OCI-LY1 (cell line): Measurements from ENCODE around the gene ALDH1A3.

Experiments used
- H2AFZ ChIP-seq: fragments of 200-600 bp; sonication (generic), shearing (Covaris generic); 2 replicates; pipeline ENCODE4 v1.6.0; 2014; ENCODE audit warnings: antibody characterized with exemption, mild to moderate bottlenecking, low read length
- H3F3A ChIP-seq: fragments of 200-600 bp; sonication (generic), shearing (Covaris generic); 2 replicates; pipeline ENCODE4 v1.6.0; 2014; ENCODE audit warnings: mild to moderate bottlenecking, antibody characterized with exemption, low read length, moderate library complexity; ENCODE audit not compliant: insufficient read depth
- H3K27ac ChIP-seq: fragments of 200-600 bp; sonication (generic); 2 replicates; pipeline ENCODE4 v1.5.1; 2014; ENCODE audit warnings: low read length, mixed run types, mild to moderate bottlenecking, low read depth; ENCODE audit not compliant: poor library complexity, severe bottlenecking
- H3K27me3 ChIP-seq: fragments of 200-600 bp; sonication (generic); 2 replicates; pipeline ENCODE4 v1.6.0; 2014; ENCODE audit warnings: antibody characterized with exemption, mild to moderate bottlenecking, low read length, moderate library complexity; ENCODE audit not compliant: insufficient read depth
- H3K36me3 ChIP-seq: fragments of 200-600 bp; sonication (generic); 2 replicates; pipeline ENCODE4 v1.6.1; 2014; ENCODE audit warnings: mild to moderate bottlenecking, antibody characterized with exemption, low read length, moderate library complexity, mixed read lengths; ENCODE audit not compliant: insufficient read depth
- H3K4me1 ChIP-seq: fragments of 200-600 bp; sonication (generic); 2 replicates; pipeline ENCODE4 v1.5.1; 2014; ENCODE audit warnings: mild to moderate bottlenecking, low read length, moderate library complexity; ENCODE audit not compliant: insufficient read depth, severe bottlenecking
- H3K4me2 ChIP-seq: fragments of 200-600 bp; sonication (generic), shearing (Covaris generic); 2 replicates; pipeline ENCODE4 v1.6.1; 2014; ENCODE audit warnings: low read length
- H3K4me3 ChIP-seq: fragments of 200-600 bp; sonication (generic); 2 replicates; pipeline ENCODE4 v1.5.1; 2014; ENCODE audit warnings: low read length, low read depth, mild to moderate bottlenecking, mixed read lengths; ENCODE audit not compliant: poor library complexity, severe bottlenecking
- H3K79me2 ChIP-seq: fragments of 200-600 bp; shearing (Covaris generic); 2 replicates; pipeline ENCODE4 v1.6.1; 2016; ENCODE audit warnings: mixed run types, low read length, mixed read lengths; ENCODE audit not compliant: insufficient read depth
- H3K9ac ChIP-seq: fragments of 200-600 bp; sonication (generic), shearing (Covaris generic); 2 replicates; pipeline ENCODE4 v1.6.1; 2014; ENCODE audit warnings: mild to moderate bottlenecking, low read length, mixed read lengths
- H3K9me2 ChIP-seq: fragments of 200-600 bp; sonication (generic), shearing (Covaris generic); 2 replicates; pipeline ENCODE4 v1.6.1; 2014; ENCODE audit warnings: low read depth, mild to moderate bottlenecking, low read length, mixed read lengths
- H3K9me3 ChIP-seq: fragments of 200-600 bp; shearing (Covaris generic); 2 replicates; pipeline ENCODE4 v1.6.1; 2014; ENCODE audit warnings: low read length, mixed read lengths
- H4K20me1 ChIP-seq: fragments of 200-600 bp; sonication (generic), shearing (Covaris generic); 2 replicates; pipeline ENCODE4 v1.6.0; 2016; ENCODE audit warnings: mild to moderate bottlenecking, low read length; ENCODE audit not compliant: insufficient read depth
- CTCF ChIP-seq: fragments of 200-600 bp; sonication (generic), shearing (Covaris generic); IDR thresholded peaks from 2 replicates; pipeline ENCODE4 v1.5.1; 2017; ENCODE audit warnings: mild to moderate bottlenecking, antibody characterized with exemption, low read length, moderate library complexity, mixed read lengths
- EZH2 ChIP-seq: fragments of 200-600 bp; sonication (generic), shearing (Covaris generic); IDR thresholded peaks from 2 replicates; pipeline ENCODE4 v1.8.0; 2017; ENCODE audit warnings: borderline replicate concordance, mixed run types, mild to moderate bottlenecking, antibody characterized with exemption, low read length, moderate library complexity, mixed read lengths

ALDH1A3 gene

GRCh38 chr15:100911086-100911485 lies 31.5 kb downstream of the ALDH1A3 start:
- no peaks in the 10 kb centered on the region for H3F3A ChIP-seq
- H3K79me2 ChIP-seq: no peaks in the 10 kb centered on the region
- H3K9ac ChIP-seq: no peak overlapping the region
- H3K9me2 ChIP-seq: no peaks in the 10 kb centered on the region
- no peaks in the 10 kb centered on the region for H4K20me1 ChIP-seq
- no peaks in the 10 kb centered on the region for H3K27me3 ChIP-seq
- no peak overlapping the region for H2AFZ ChIP-seq
- H3K36me3 ChIP-seq: peaks cover 42% of the 10 kb centered on the region
- no peak overlapping the region for H3K4me2 ChIP-seq
- peaks cover 2% of the 10 kb centered on the region; the same call in 1 of the 2 replicates for H3K9me3 ChIP-seq
- no peaks in the 10 kb centered on the region for H3K4me1 ChIP-seq
- TF ChIP-seq EZH2 (no peak), CTCF (no peak)
- H3K27ac ChIP-seq: no peak overlapping the region
- no peak overlapping the region for H3K4me3 ChIP-seq

- Histone ChIP-seq H4K20me1 (no peaks in the 10 kb centered on the region), H3K79me2 (peaks cover 4% of the 10 kb centered on the region; the same call in 1 of the 2 replicates), H2AFZ (no peak overlapping the region), H3K4me3 (no peak overlapping the region), H3K9ac (no peak overlapping the region), H3K36me3 (peaks cover 54% of the 10 kb centered on the region), H3K4me2 (no peak overlapping the region), H3K9me2 (no peaks in the 10 kb centered on the region), H3K27ac (no peak overlapping the region), H3F3A (no peaks in the 10 kb centered on the region), H3K27me3 (no peaks in the 10 kb centered on the region), H3K9me3 (peaks cover 2% of the 10 kb centered on the region; the same call in 1 of the 2 replicates), H3K4me1 (peaks cover 16% of the 10 kb centered on the region)
- TF ChIP-seq CTCF: no peak
- TF ChIP-seq EZH2: no peak
Measured at GRCh38 chr15:100913961-100914360, 34.3 kb downstream of the ALDH1A3 start.

- Histone ChIP-seq H2AFZ (no peak overlapping the region), H3K4me1 (peaks cover 16% of the 10 kb centered on the region), H3K79me2 (peaks cover 7% of the 10 kb centered on the region; the same call in 1 of the 2 replicates), H3K27me3 (no peaks in the 10 kb centered on the region), H3K27ac (no peak overlapping the region), H3F3A (no peaks in the 10 kb centered on the region), H4K20me1 (no peaks in the 10 kb centered on the region), H3K4me2 (no peak overlapping the region), H3K9ac (no peak overlapping the region), H3K9me2 (no peaks in the 10 kb centered on the region), H3K36me3 (peaks cover 54% of the 10 kb centered on the region), H3K4me3 (no peak overlapping the region), H3K9me3 (peaks cover 2% of the 10 kb centered on the region; the same call in 1 of the 2 replicates)
- TF ChIP-seq CTCF (no peak), EZH2 (no peak)
Measured at GRCh38 chr15:100914876-100915275, 35.2 kb downstream of the ALDH1A3 start.
